HG03135 (cell line): Measurements from ENCODE around the gene AUTS2.

ENCODE experiments used
- ATAC-seq: cut with Tn5 transposase; IDR thresholded peaks from one replicate; pipeline ENCODE4 v1.9.1; 2021; ENCODE audit warnings: mild to moderate bottlenecking, moderate library complexity; ENCODE audit not compliant: unreplicated experiment

The AUTS2 gene

GRCh38 chr7:70574314-70574834 is 976.1 kb downstream of the AUTS2 start:
- ATAC-seq, result no peak

GRCh38 chr7:70574970-70575799 is 976.9 kb downstream of the AUTS2 start:
- ATAC-seq, result no peak

- ATAC-seq, result no peak
Observed at GRCh38 chr7:70577078-70577477, 978.8 kb downstream of the AUTS2 start.

GRCh38 chr7:70578131-70578530 is 979.9 kb downstream of the AUTS2 start:
- no peak for ATAC-seq

- no peak for ATAC-seq
Observed at GRCh38 chr7:70579397-70580097, 981.3 kb downstream of the AUTS2 start.

GRCh38 chr7:70580161-70580560 is 981.9 kb downstream of the AUTS2 start:
- ATAC-seq, result no peak

GRCh38 chr7:70582927-70583895 is 984.9 kb downstream of the AUTS2 start:
- no peak for ATAC-seq

GRCh38 chr7:70583965-70584883 is 985.9 kb downstream of the AUTS2 start:
- ATAC-seq, result no peak

- no peak for ATAC-seq
Observed at GRCh38 chr7:70585071-70585470, 986.8 kb downstream of the AUTS2 start.

- ATAC-seq, result no peak
Observed at GRCh38 chr7:70586822-70587221, 988.5 kb downstream of the AUTS2 start.

- no peak for ATAC-seq
Observed at GRCh38 chr7:70587739-70588138, 989.5 kb downstream of the AUTS2 start.

- ATAC-seq, result no peak
Observed at GRCh38 chr7:70588191-70588921, 990.1 kb downstream of the AUTS2 start.

- no peak for ATAC-seq
Observed at GRCh38 chr7:70589010-70589409, 990.7 kb downstream of the AUTS2 start.

GRCh38 chr7:70589590-70589989 is 991.3 kb downstream of the AUTS2 start:
- no peak for ATAC-seq

GRCh38 chr7:70590126-70590854 is 992.0 kb downstream of the AUTS2 start:
- ATAC-seq, result no peak

GRCh38 chr7:70591643-70592042 is 993.4 kb downstream of the AUTS2 start:
- ATAC-seq, result no peak

GRCh38 chr7:70592171-70592570 is 993.9 kb downstream of the AUTS2 start:
- no peak for ATAC-seq

GRCh38 chr7:70594170-70594569 is 995.9 kb downstream of the AUTS2 start:
- ATAC-seq, result no peak
